HepG2 (cell line): Measurements from ENCODE around the gene SOAT2.

Experiments used
- POLR2AphosphoS5 ChIP-seq: IDR thresholded peaks from 2 replicates; pipeline ENCODE4 v1.6.1; 2012; ENCODE audit warnings: low read depth, low read length
- SMAD3 ChIP-seq: sonication (generic); formaldehyde crosslinking; IDR thresholded peaks from 2 replicates; pipeline ENCODE4 v1.4.0; 2020; ENCODE audit warnings: missing genetic modification reagents
- ZBTB38 ChIP-seq: sonication (generic); formaldehyde crosslinking; IDR thresholded peaks from 2 replicates; pipeline ENCODE4 v1.5.1; 2020; ENCODE audit warnings: mild to moderate bottlenecking, missing genetic modification reagents
- ZEB1 ChIP-seq: IDR thresholded peaks from 2 replicates; pipeline ENCODE4 v1.6.1; 2012; ENCODE audit warnings: mild to moderate bottlenecking, low read depth, inconsistent platforms; ENCODE audit not compliant: insufficient replicate concordance
- ZNF331 ChIP-seq: sonication (generic); formaldehyde crosslinking; IDR thresholded peaks from 2 replicates; pipeline ENCODE4 v1.4.0; 2020; ENCODE audit warnings: missing genetic modification reagents
- ZNF343 ChIP-seq: sonication (generic); formaldehyde crosslinking; IDR thresholded peaks from 2 replicates; pipeline ENCODE4 v1.4.0; 2020; ENCODE audit warnings: mild to moderate bottlenecking, missing genetic modification reagents
- ZNF740 ChIP-seq: sonication (generic); formaldehyde crosslinking; IDR thresholded peaks from 2 replicates; pipeline ENCODE4 v1.4.0; 2020; ENCODE audit warnings: missing genetic modification reagents

- no peak for TF ChIP-seq ZNF331 (CRISPR knock-in tag)
- TF ChIP-seq ZBTB38 (CRISPR knock-in tag): no peak
- TF ChIP-seq ZNF740 (CRISPR knock-in tag): no peak
- no peak for TF ChIP-seq ZEB1
- TF ChIP-seq POLR2AphosphoS5: no peak
- TF ChIP-seq ZNF343: no peak
- no peak for TF ChIP-seq SMAD3 (CRISPR knock-in tag)
Observed at GRCh38 chr12:53077030-53077429, 26.3 kb upstream of the SOAT2 start.
